GM18507 (cell line): ENCODE results near the gene SELENOW.
A peak's percentile ranks its signal among the peaks of the same experiment; 100 is the strongest.
"Not testable (repeated sequence)": the region's sequence is repeated elsewhere in the genome, so short reads cannot be mapped to it uniquely, and the experiment has no call there.

Source experiments
- DNase-seq: peaks from one replicate; pipeline ENCODE4 v3.0.0; 2011; ENCODE audit warnings: low read depth; ENCODE audit not compliant: insufficient read length; ENCODE audit errors: extremely low spot score
- FAIRE-seq: peaks from 2 replicates; lab custom pipeline; 2011; peaks lifted over from hg19 to GRCh38; lab: Jason Lieb, UNC

Gene SELENOW

DNA sequence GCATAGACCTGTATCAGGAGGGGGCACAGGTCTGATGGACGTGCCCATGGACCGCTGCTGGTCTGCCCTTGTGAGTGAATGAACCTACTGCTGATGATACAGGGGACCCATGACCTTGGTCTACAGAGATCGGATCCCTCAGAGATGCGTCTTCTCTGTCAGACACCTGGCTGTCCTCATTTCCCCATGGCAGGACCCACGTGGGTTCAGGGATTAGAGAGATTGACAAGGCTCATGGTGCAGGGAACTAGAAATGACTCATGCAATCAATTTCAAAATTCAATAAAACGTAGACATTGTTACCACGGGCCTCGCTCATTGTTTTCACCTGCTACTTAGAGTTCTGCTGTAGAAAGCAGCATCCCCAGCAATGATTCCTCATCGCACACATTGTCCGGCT, 26.8 kb downstream of the SELENOW start:
- DNase-seq (no peak), FAIRE-seq (no peak)

DNA sequence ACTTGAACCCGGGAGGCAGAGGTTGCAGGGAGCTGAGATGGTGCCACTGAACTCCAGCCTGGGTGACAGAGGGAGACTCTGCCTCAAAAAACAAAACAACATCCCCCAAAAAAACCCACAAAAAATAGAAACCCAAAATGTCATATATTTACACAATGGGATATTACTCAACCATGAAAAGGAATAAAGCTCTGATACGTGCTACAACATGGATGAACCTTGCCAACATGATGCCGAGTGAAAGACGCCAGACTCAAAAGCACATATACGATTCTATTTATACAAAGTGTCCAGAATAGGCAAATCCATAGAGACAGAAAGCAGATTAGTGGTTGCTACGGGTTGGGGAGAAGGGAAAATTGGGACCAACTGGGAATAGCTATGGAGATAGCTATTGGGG, 27.9 kb downstream of the SELENOW start:
- DNase-seq (no peak), FAIRE-seq (no peak)

GRCh38 chr19:47813304-47813994, 34.9 kb downstream of the SELENOW start:
- peak; percentile 47 for DNase-seq
- peak; percentile 42 for FAIRE-seq

DNA sequence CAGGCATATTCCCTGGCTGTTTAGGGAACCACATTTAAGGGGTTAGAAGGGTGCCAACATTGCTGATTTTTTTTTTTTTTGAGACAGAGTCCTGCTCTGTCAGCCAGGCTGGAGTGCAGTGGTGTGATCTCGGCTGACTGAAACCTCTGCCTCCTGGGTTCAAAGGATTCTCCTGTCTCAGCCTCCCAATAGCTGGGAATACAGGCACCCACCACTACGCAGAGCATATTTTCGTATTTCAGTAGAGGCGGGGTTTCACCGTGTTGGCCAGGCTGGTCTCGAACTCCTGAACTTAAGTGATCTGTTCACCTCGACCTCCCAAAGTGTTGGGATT, 35.5 kb downstream of the SELENOW start:
- FAIRE-seq (no peak), DNase-seq (no peak)

- not testable (repeated sequence) for DNase-seq, FAIRE-seq
Observed at GRCh38 chr19:47816270-47816669, 37.8 kb downstream of the SELENOW start.

GRCh38 chr19:47818221-47818620, 39.7 kb downstream of the SELENOW start:
- not testable (repeated sequence) for DNase-seq, FAIRE-seq

DNA sequence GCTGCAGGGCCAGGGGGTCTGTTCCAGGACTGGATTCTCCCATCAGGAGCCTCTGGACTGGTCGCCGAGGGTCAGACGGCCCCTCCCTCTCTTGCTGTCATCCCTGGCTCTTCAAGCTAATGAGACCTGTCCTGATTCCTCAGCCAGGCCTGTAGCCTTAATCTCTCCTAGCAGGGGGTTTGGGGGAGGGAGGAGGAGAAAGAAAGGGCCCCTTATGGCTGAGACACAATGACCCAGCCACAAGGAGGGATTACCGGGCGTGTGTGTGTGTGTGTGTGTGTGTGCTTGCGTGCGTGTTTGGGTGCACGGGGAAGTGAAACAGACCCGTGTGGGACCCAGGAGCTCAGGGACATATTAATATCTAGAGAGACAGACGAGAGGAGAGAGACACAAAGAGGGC, 41.4 kb downstream of the SELENOW start:
- no peak for DNase-seq
- no peak for FAIRE-seq

- FAIRE-seq = no peak
Observed at GRCh38 chr19:47820410-47820809, 41.9 kb downstream of the SELENOW start.

GRCh38 chr19:47821460-47822020, 43.0 kb downstream of the SELENOW start, which contains the start of gene CRX:
TSS of gene CRX (plus strand) at chr19:47821937. CDS start at chr19:47834444, 12,507 bp downstream.
- FAIRE-seq (no peak), DNase-seq (no peak)

More at GRCh38 chr19:47820410-47820809, 41.9 kb downstream of the SELENOW start:
- no peak for DNase-seq

- DNase-seq (no peak), FAIRE-seq (no peak)
Observed at GRCh38 chr19:47824396-47824795, 45.9 kb downstream of the SELENOW start.

DNA sequence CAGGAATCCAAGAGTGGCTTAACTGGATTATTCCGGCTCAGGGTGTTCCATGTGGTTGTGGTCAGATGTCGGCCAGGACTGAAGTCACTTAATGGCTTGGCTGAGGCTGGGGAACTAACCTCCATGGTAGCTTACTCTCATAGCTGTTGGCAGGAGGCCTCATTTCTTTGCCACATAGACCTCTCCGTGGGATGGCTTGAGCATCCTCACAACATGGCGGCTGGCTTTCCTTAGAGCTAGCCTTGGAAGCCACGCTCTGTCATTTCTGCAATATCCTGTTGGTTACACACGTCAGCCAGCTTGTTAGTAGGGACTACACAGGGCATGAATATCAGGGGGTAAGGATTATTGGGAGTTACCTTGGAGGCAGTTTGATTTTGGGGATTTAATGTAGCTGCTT, 48.3 kb downstream of the SELENOW start:
- no peak for DNase-seq
- FAIRE-seq = no peak

GRCh38 chr19:47832723-47833122, 54.2 kb downstream of the SELENOW start:
- FAIRE-seq = no peak

More at GRCh38 chr19:47832723-47833122, 54.2 kb downstream of the SELENOW start:
- DNase-seq = no peak
